Muscle layer of colon (tissue), 2 donors: Measurements from ENCODE around the gene SNRPA1.

Source experiments
- H3K27ac ChIP-seq: one replicate; pipeline ENCODE4 v1.7.0; 2013; ENCODE audit warnings: low read depth, mild to moderate bottlenecking, low read length, moderate library complexity
- H3K27me3 ChIP-seq, 2 donors: one replicate each; pipeline ENCODE4 v1.7.0; 2013; ENCODE audit warnings: low read length in 2 of 2, mild to moderate bottlenecking in 2 of 2; ENCODE audit not compliant: insufficient read depth in 2 of 2, control insufficient read depth in 1 of 2
- H3K36me3 ChIP-seq: one replicate; pipeline ENCODE4 v1.7.0; 2013; ENCODE audit warnings: mild to moderate bottlenecking, low read length; ENCODE audit not compliant: insufficient read depth
- H3K4me1 ChIP-seq: one replicate; pipeline ENCODE4 v1.7.0; 2013; ENCODE audit warnings: mild to moderate bottlenecking, low read length; ENCODE audit not compliant: insufficient read depth
- H3K4me3 ChIP-seq, 2 donors: one replicate each; pipeline ENCODE4 v1.7.0; 2013; ENCODE audit warnings: low read length in 2 of 2, low read depth in 1 of 2, mild to moderate bottlenecking in 1 of 2, moderate library complexity in 1 of 2
- H3K9ac ChIP-seq: one replicate; pipeline ENCODE4 v1.7.0; 2013; ENCODE audit warnings: low read length
- H3K9me3 ChIP-seq: one replicate; pipeline ENCODE4 v1.7.0; 2013; ENCODE audit warnings: mild to moderate bottlenecking, low read length
- donor health status: abdominal sarcoma.
- donor health status: Adenocarcinoma of cecum.

Gene SNRPA1

GRCh38 chr15:101326462-101327146, 31.6 kb upstream of the SNRPA1 start:
- H3K27ac ChIP-seq = no peak overlapping the region
- H3K36me3 ChIP-seq = no peaks in the 10 kb centered on the region
- no peaks in the 10 kb centered on the region for H3K4me1 ChIP-seq
- no peaks in the 10 kb centered on the region for H3K27me3 ChIP-seq
- no peak overlapping the region for H3K9ac ChIP-seq
- H3K9me3 ChIP-seq = no peaks in the 10 kb centered on the region
- no peak overlapping the region for H3K4me3 ChIP-seq

- Histone ChIP-seq H3K36me3 (no peaks in the 10 kb centered on the region), H3K4me3 (no peak overlapping the region), H3K9me3 (no peaks in the 10 kb centered on the region), H3K27me3 (peaks cover 0 to 3% of the 10 kb centered on the region in 2 donors), H3K9ac (no peak overlapping the region), H3K4me1 (no peaks in the 10 kb centered on the region), H3K27ac (no peak overlapping the region)
Observed at GRCh38 chr15:101326026-101326315, 30.9 kb upstream of the SNRPA1 start.

GRCh38 chr15:101325263-101326025, 30.4 kb upstream of the SNRPA1 start:
- H3K9me3 ChIP-seq = no peaks in the 10 kb centered on the region
- H3K36me3 ChIP-seq = no peaks in the 10 kb centered on the region
- no peak overlapping the region for H3K9ac ChIP-seq
- no peak overlapping the region for H3K27ac ChIP-seq
- H3K4me3 ChIP-seq = no peak overlapping the region
- no peaks in the 10 kb centered on the region for H3K4me1 ChIP-seq
- peaks cover 0 to 8% of the 10 kb centered on the region in 2 donors for H3K27me3 ChIP-seq

GRCh38 chr15:101324524-101325177, 29.6 kb upstream of the SNRPA1 start:
- H3K4me1 ChIP-seq = no peaks in the 10 kb centered on the region
- H3K9me3 ChIP-seq = no peaks in the 10 kb centered on the region
- H3K4me3 ChIP-seq = no peak overlapping the region
- no peak overlapping the region for H3K27ac ChIP-seq
- H3K9ac ChIP-seq = no peak overlapping the region
- H3K27me3 ChIP-seq = peaks cover 0 to 11% of the 10 kb centered on the region in 2 donors
- H3K36me3 ChIP-seq = no peaks in the 10 kb centered on the region

- H3K27ac ChIP-seq = no peak overlapping the region
- no peaks in the 10 kb centered on the region for H3K36me3 ChIP-seq
Observed at GRCh38 chr15:101323793-101324523, 28.9 kb upstream of the SNRPA1 start.

GRCh38 chr15:101322854-101323477, 27.9 kb upstream of the SNRPA1 start:
- Histone ChIP-seq H3K4me1 (no peaks in the 10 kb centered on the region), H3K9me3 (no peaks in the 10 kb centered on the region), H3K9ac (no peak overlapping the region), H3K4me3 (no peak overlapping the region), H3K36me3 (no peaks in the 10 kb centered on the region), H3K27ac (no peak overlapping the region), H3K27me3 (peaks cover 0 to 11% of the 10 kb centered on the region in 2 donors)

More at GRCh38 chr15:101323793-101324523, 28.9 kb upstream of the SNRPA1 start:
- no peak overlapping the region for H3K4me3 ChIP-seq
- H3K9ac ChIP-seq = no peak overlapping the region
- no peaks in the 10 kb centered on the region for H3K4me1 ChIP-seq
- H3K9me3 ChIP-seq = no peaks in the 10 kb centered on the region
- peaks cover 0 to 11% of the 10 kb centered on the region in 2 donors for H3K27me3 ChIP-seq

- H3K9me3 ChIP-seq = no peaks in the 10 kb centered on the region
- no peak overlapping the region for H3K9ac ChIP-seq
- no peaks in the 10 kb centered on the region for H3K36me3 ChIP-seq
- no peak overlapping the region for H3K4me3 ChIP-seq
- no peak overlapping the region for H3K27ac ChIP-seq
- peaks cover 0 to 11% of the 10 kb centered on the region in 2 donors for H3K27me3 ChIP-seq
- no peaks in the 10 kb centered on the region for H3K4me1 ChIP-seq
Observed at GRCh38 chr15:101322016-101322695, 27.1 kb upstream of the SNRPA1 start.

- no peak overlapping the region for H3K27ac ChIP-seq
- no peaks in the 10 kb centered on the region for H3K4me1 ChIP-seq
- H3K9me3 ChIP-seq = no peaks in the 10 kb centered on the region
- H3K4me3 ChIP-seq = no peak overlapping the region
- no peaks in the 10 kb centered on the region for H3K36me3 ChIP-seq
- peaks cover 0 to 11% of the 10 kb centered on the region in 2 donors for H3K27me3 ChIP-seq
- no peak overlapping the region for H3K9ac ChIP-seq
Observed at GRCh38 chr15:101320501-101321052, 25.5 kb upstream of the SNRPA1 start.

GRCh38 chr15:101318839-101319238, 23.8 kb upstream of the SNRPA1 start:
- Histone ChIP-seq H3K27me3 (peaks cover 0 to 11% of the 10 kb centered on the region in 2 donors), H3K9me3 (no peaks in the 10 kb centered on the region), H3K4me1 (no peaks in the 10 kb centered on the region), H3K4me3 (no peak overlapping the region), H3K9ac (no peak overlapping the region), H3K27ac (no peak overlapping the region), H3K36me3 (no peaks in the 10 kb centered on the region)

- H3K27me3 ChIP-seq = peaks cover 0 to 11% of the 10 kb centered on the region in 2 donors
- H3K4me3 ChIP-seq = no peak overlapping the region
- H3K4me1 ChIP-seq = no peaks in the 10 kb centered on the region
- H3K9me3 ChIP-seq = no peaks in the 10 kb centered on the region
- H3K36me3 ChIP-seq = no peaks in the 10 kb centered on the region
- H3K9ac ChIP-seq = no peak overlapping the region
- no peak overlapping the region for H3K27ac ChIP-seq
Observed at GRCh38 chr15:101318147-101318819, 23.2 kb upstream of the SNRPA1 start.
